ENCODE results near the gene PRDM16. TPM values are rescaled to one million over a fixed set of nuclear protein-coding genes. Genes with fewer than 3 reads are reported as not detected.

PRDM16 gene
- polyA plus RNA-seq, 1 of the 3 experiments (the other 2 are of a cell fraction): not detected

- no peak for DNase-seq
- no peak for TF ChIP-seq SIN3A (IDR thresholded peaks at IDR 0.05; ENCODE audit: borderline replicate concordance, low read depth, low read length)
- no peak for TF ChIP-seq CHD2 (IDR thresholded peaks at IDR 0.05; ENCODE audit: low read length, partially characterized antibody)
- no peaks in the 10 kb centered on the region for H3F3A ChIP-seq (replicated peaks; ENCODE audit: insufficient read depth)
- no peak overlapping the region for H3K9ac ChIP-seq
- ChIA-PET CTCF (no interaction called here), POLR2A (no interaction called here)
- no peaks in the 10 kb centered on the region for H3K27me3 ChIP-seq (ENCODE audit: insufficient read depth)
- H3K4me2 ChIP-seq: no peak overlapping the region
- H3K9me3 ChIP-seq: no peaks in the 10 kb centered on the region
- no peaks in the 10 kb centered on the region for H4K20me1 ChIP-seq (ENCODE audit: insufficient read depth)
- H3K4me3 ChIP-seq (ENCODE audit: low read depth in 2 of 2, low read length in 1 of 2): no peak overlapping the region
- 15% methylated on average over 4 of the region's 14 CpGs for WGBS (ENCODE audit: low lambda C conversion rate)
- no peak overlapping the region for H3K27ac ChIP-seq (ENCODE audit: low read depth in 2 of 2, low read length in 1 of 2)
- H3K79me2 ChIP-seq (ENCODE audit: insufficient read depth): no peaks in the 10 kb centered on the region
- H3K4me1 ChIP-seq (ENCODE audit: control insufficient read depth in 1 of 2, insufficient read depth in 2 of 2, low read depth in 1 of 2, low read length in 1 of 2): no peaks in the 10 kb centered on the region
- H2AFZ ChIP-seq (ENCODE audit: low read depth): no peak overlapping the region
- H3K9me2 ChIP-seq: no peaks in the 10 kb centered on the region
- no peaks in the 10 kb centered on the region for H3K36me3 ChIP-seq (replicated peaks in 1 of 2; ENCODE audit: control insufficient read depth in 1 of 2, insufficient read depth in 2 of 2, low read length in 1 of 2)
These were observed 190.0 kb downstream of the PRDM16 start for GRCh38 chr1:3259020-3259419.

- Histone ChIP-seq H3F3A (replicated peaks; ENCODE audit: insufficient read depth) (no peaks in the 10 kb centered on the region), H3K27ac (ENCODE audit: low read depth in 2 of 2, low read length in 1 of 2) (no peak overlapping the region), H3K4me1 (ENCODE audit: control insufficient read depth in 1 of 2, insufficient read depth in 2 of 2, low read depth in 1 of 2, low read length in 1 of 2) (no peaks in the 10 kb centered on the region), H2AFZ (ENCODE audit: low read depth) (no peak overlapping the region), H3K9ac (no peak overlapping the region), H3K4me3 (ENCODE audit: low read depth in 2 of 2, low read length in 1 of 2) (no peak overlapping the region), H3K79me2 (ENCODE audit: insufficient read depth) (no peaks in the 10 kb centered on the region), H3K36me3 (replicated peaks in 1 of 2; ENCODE audit: control insufficient read depth in 1 of 2, insufficient read depth in 2 of 2, low read length in 1 of 2) (no peaks in the 10 kb centered on the region), H3K4me2 (no peak overlapping the region), H3K27me3 (ENCODE audit: insufficient read depth) (no peaks in the 10 kb centered on the region), H3K9me3 (no peaks in the 10 kb centered on the region), H4K20me1 (ENCODE audit: insufficient read depth) (no peaks in the 10 kb centered on the region), H3K9me2 (no peaks in the 10 kb centered on the region)
- no peak for TF ChIP-seq RAD21 (IDR thresholded peaks at IDR 0.05; ENCODE audit: low read length)
- no peak for TF ChIP-seq PBX3 (IDR thresholded peaks at IDR 0.05)
- TF ChIP-seq TAF1 (IDR thresholded peaks at IDR 0.05; ENCODE audit: borderline replicate concordance, low read depth, low read length): no peak
- TF ChIP-seq MEF2A (IDR thresholded peaks at IDR 0.05; ENCODE audit: borderline replicate concordance, low read depth): no peak
- no peak for TF ChIP-seq GABPA (IDR thresholded peaks at IDR 0.05; ENCODE audit: low read depth)
- TF ChIP-seq NRF1 (IDR thresholded peaks at IDR 0.05; ENCODE audit: low read depth, low read length): no peak
- no peak for TF ChIP-seq SMC3 (IDR thresholded peaks at IDR 0.05; ENCODE audit: low read depth, low read length)
- TF ChIP-seq TCF12 (IDR thresholded peaks at IDR 0.05): no peak
- no peak for TF ChIP-seq FOXJ3 (CRISPR knock-in tag; IDR thresholded peaks at IDR 0.05)
- TF ChIP-seq NFIC (IDR thresholded peaks at IDR 0.05; ENCODE audit: borderline replicate concordance): no peak
- no peak for TF ChIP-seq CHD2 (IDR thresholded peaks at IDR 0.05; ENCODE audit: low read length, partially characterized antibody)
- no peak for TF ChIP-seq SIN3A (IDR thresholded peaks at IDR 0.05; ENCODE audit: borderline replicate concordance, low read depth, low read length)
- no peak for TF ChIP-seq MXI1 (IDR thresholded peaks at IDR 0.05; ENCODE audit: low read depth, low read length)
- no peak for TF ChIP-seq GATA2 (CRISPR knock-in tag; IDR thresholded peaks at IDR 0.05)
- no peak for TF ChIP-seq REST (IDR thresholded peaks at IDR 0.05; ENCODE audit: low read depth, low read length)
- no peak for TF ChIP-seq IRF3 (IDR thresholded peaks at IDR 0.05; ENCODE audit: low read depth, low read length)
- no peak for DNase-seq
- CTCF ChIA-PET: no interaction called here
- POLR2A ChIA-PET: no interaction called here
- WGBS (ENCODE audit: low lambda C conversion rate): 43% methylated on average over 16 of the region's 21 CpGs
These were observed 192.3 kb downstream of the PRDM16 start for GRCh38 chr1:3261007-3261968.

All from SK-N-SH (cell line).